ENCODE results near the gene CAMTA1.
"Not testable (repeated sequence)": the region's sequence is repeated elsewhere in the genome, so short reads cannot be mapped to it uniquely, and the experiment has no call there.

The CAMTA1 gene

DNA sequence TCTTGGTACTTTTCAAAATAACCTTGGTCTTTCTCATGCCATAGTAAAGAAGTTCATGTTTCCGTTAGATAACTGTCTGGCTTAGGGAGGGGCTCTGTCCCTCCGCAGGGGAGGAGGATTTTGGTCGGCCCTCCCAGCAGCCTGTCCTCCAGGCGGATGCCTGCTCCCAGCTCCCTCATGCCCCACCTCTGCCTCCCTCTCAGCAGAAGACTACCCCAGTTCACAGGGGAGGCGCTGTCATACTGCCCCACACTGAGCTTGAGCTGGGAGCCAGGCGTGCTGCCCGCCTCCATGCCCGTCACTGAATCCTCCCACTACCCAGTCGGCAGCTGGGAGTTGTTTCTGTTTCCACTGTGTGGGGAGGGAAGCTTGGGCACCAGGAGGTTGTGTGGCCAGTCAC, 127.3 kb downstream of the CAMTA1 start:
- DNase-seq, result no peak

DNA sequence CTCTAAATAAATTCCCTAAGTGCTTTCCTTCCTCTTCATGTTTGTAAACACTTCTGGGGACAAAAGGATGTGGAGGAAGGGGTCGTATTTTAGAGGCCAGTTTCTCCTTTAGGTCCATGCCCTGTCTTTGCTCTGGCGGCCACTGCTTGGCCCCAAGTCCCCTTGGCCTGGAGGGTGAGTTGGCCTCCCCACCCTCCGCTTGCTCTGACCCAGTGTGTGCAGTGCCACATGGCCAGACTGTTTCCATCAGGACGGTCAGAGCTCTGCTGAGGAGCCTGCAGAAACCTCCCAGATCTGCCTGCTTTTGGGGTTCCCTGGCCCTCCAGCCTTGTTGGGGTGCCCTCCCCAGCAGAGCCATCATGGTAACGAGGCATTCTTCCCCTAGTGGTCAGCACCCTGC, 127.8 kb downstream of the CAMTA1 start:
- no peak for DNase-seq

DNA sequence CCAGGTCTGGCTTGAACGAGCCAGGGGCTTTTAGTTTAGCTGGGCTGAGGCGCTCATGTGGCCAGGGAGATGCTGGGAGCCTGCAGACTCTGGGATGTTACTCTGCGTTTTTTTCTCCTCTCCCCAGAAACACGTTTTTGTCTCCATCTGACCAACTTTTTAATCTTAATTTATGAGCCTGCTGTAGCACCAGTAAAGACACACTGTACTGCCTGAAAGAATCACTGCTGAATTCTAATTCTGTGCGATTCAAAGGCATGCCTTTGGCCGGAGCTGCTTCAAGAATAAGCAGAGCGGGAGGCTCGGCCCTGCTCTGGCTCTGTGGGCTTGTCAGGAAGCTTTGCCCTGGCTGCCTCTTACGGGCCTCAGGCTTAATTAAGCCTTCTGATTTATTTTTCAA, 129.5 kb downstream of the CAMTA1 start:
- no peak for DNase-seq

DNA sequence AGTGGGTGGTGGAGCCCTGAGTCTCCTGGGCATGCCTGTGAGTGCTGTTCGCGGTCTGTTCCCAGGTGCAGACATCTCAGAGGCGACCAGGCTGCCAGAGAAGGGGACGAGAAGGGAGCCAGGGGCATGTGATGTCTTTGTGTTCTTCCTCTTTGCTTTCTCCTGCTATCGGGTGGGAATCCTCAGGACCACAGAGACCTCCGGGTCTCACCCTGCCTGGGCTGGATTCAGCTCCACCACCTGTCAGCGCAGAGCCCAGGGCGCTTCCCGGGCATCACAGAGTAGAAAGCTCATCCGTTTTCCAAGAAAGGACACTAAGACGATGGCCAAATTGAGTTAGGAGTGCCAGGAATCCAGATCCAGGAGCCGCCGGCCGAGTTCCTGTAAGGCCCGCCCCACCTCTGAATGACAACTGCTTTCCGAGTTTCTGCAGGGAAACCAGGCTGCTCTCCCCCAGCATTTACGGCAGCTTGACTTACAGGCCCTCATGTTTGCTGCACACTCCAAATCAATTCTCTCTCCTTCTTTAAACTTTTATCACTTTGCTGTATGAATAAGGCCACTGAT, 130.8 kb downstream of the CAMTA1 start:
- DNase-seq, result no peak

DNA sequence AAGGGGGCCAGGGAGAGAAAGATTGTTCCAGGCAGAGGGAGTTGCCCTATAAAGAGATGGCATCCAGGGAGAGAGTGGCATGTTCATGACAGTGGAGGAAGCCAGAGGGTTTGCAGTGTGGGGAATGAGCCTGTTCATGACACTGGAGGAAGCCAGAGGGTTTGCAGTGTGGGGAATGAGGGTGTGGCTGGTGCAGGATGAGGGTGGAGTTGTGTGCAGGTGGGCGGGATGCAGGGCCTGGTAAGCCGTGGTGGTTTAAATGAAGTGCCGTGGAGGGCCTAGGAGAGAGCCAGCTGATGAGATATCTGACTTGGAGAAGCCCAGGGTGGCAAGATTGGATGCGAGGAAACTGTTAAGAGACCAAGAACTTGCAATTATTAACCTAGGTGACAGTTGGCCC, 131.8 kb downstream of the CAMTA1 start:
- DNase-seq, result no peak

DNA sequence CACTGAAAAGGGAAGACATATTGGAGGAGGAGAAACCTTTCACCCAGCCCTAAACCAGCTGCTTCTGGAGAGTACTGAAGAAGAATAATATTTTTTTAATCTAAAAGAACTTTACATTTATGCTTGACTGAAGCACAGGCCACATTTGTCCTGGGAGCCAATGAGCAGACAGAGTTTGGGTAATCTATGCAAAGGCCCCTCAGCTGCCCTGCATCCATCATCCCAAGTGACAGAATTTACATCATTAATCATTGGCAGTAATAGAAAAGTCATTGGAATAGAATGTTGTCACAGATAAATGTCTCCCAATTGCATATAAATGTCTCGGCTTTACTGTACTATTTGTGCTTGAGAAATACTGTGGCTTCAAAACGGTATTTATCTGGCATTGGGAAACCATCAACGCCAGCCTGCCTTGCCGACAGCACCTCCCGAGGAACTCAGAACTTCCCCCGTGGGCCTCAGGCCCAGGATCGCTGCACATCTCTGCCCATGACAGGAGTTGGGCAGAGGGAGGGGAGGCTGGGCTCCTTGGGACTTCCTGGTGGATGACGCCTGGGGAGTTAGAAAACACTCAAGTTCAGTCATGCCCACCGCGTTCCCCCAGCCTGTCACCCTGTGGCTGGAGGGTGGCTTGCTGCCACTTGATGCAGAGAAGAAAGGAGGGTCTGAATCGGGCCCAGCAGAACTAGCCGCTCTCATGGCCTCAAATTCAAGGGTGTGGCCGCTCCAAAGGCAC, 133.1 kb downstream of the CAMTA1 start:
- DNase-seq, result no peak

DNA sequence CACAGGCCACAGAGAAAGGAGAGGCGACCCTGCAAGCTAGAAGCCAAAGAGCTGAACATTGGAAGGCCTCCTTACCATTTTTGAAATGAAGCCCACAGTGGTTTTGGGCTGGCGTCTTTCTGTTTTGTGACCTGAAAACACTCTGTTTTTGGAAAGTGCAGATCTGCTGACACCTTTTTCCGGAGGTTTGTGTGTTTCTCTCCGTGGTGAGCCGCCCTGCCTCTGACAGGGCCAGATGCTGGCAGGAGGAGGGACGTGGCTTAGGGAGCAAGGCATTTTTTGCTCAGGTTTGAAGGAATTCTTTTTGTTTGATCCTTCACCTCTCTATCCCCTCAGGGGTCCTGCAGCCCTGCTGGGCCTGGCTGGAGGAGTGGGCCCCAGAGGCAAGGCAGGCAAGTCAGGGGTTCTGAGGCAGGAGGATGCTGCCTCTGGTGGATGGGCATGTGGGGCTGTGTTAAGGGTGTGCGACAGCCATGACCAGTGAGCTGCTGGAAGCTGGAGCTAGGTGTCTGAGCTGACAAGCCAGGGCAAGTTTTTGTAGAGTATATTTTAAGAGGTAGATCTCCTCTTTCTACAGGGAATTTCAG, 133.8 kb downstream of the CAMTA1 start:
- DNase-seq, result no peak

DNA sequence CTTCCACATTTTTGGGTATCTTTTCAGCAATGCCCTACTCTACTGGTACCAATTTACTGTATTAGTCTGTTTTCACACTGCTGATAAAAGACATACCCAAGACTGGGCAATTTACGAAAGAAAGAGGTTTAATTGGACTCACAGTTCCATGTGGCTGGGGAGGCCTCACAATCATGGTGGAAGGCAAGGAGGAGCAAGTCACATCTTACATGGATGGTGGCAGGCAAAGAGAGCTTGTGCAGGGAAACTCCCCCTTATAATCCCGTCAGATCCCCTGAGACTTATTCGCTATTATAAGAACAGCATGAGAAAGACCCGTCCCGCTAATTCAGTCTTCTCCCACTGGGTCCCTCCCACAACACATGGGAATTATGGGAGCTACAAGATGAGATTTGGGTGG, 136.3 kb downstream of the CAMTA1 start:
- DNase-seq, result not testable (repeated sequence)

DNA sequence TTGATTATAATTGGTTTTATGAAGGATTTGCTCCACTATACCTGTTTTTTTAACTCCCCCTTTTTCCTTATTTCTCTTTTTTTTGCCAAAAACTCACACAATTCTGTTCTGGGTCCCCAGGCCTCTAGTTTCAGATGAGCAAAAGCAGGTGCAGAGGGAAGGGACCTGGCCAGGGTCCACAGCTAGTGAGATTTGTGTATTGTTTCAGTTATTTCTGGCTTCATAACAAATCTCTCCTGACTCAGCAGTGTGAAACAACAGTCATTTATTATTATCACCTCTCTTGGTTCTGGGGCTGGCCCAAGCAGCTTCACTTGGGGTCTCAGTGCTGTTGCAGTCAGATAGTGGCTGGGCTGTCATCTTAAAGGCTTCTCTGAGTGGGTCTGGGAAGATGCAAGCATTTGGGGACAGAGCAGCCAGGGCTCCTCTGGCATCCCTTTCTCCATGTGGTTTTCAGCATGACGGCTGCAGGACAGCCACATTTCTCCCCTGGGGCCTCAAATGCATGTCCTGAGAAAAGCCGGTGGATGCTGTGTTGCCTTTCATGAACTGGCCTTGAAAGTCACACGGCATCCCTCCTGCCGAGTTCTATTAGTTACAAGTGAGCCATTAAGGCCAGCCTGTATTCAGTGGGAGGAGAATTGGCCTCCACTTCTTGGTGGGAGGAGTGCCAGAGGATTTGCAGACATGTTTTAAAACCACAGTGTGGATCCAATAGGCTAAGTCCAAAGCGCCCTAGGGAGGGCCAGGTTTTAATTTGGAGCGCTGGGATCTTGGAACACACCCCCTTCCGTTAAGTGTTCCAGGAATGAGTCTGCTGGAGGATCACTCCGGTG, 137.1 kb downstream of the CAMTA1 start:
- DNase-seq, result no peak

DNA sequence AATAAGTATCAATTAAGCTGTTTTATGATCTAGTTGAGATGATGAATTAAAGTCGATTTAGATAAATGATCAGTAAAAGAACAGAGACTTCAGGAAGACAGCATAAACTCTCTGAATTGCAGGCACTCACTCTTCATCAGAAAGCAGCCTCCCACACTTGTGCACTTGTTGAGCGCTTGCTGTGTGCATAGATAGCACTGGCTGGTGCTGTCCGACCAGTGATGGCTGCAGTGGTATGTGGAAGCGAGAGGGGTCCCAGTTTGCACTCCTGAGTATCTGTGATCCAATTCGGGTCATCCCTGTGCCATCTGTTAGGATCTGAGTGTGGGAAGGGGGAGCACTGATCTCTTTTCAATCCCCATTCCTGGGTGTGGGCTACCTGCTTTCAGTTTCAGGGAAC, 137.8 kb downstream of the CAMTA1 start:
- no peak for DNase-seq

DNA sequence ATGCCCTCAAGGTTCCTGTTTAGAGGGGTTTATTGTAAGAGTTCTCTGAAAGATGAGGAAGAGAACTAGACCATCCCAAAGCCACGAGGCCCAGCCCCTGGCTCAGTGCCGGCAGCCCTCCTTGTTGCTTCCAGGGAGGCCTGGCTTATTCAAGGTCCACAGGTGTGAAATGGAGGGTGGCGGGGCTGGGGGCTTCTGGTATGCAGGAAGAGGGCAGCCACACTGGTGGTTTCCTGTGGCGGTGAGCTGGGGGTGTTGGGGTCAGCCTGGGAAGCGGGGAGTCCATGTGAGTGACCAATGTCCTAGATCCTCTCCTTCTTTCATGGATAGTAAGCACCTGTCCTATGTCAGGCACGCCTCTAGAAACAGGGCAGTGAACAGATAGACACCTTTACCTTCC, 138.2 kb downstream of the CAMTA1 start:
- DNase-seq, result no peak

DNA sequence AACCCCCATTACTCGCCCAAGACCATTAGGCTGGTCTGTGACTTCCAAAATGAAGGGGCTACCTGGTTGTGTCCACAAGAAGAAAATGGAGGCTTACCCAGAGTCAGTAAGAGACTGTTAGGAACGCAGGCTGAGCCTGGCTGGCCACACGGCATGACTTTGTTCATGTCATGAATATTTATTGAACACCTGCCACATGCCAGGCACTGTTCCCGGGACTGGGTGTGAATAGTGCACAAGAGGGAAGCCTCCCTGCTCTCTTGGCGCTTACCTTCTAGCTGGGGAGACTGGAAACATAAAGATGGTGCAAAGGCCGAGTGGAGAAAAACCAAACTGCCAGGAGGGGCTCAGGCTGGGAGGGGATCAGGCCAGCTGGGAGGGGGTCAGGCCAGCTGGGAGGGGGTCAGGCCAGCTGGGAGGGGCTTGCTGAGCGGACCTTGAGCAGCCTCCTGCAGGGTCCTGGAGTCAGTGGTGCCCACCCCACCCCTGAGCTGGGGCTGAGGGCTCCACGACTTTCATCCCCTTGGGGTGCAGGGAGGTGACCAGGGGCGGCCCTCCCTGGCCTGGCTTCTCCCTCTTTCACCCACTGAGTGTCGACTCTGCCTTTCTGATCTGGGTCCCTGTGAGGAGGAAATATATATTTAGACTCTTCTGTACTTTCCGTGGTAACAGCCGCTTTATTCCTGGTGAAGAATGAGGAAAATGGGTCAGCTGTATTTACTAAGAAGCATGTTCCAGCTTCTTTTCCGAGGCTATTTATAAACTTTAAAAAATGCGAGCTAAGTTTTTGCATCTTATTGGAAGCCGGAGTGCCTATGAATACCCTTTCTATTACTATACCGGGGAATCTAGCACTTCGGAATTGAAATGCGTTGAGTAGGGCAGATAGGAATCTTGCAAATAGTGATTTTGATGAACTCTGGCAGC, 139.0 kb downstream of the CAMTA1 start:
- no peak for DNase-seq

DNA sequence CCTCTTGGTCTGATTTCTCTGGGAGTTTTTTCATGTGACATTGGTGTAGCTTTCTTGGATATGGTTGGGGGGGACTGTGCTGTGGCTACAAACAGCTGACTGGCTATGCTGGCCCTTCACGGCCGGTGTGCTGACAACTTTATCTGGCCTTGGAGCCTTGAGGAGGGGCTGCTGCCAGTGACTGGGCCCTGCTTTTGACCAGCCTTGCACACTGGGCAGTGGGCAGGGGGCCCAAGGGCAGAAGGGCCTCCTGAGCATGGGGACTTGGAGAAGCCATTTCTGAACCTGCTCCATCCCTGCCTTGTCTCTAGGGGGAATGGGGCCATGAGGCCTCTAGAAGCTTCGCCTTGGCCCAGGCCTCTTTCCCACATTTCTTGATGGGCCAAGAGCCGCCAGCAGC, 139.6 kb downstream of the CAMTA1 start:
- DNase-seq, result no peak

DNA sequence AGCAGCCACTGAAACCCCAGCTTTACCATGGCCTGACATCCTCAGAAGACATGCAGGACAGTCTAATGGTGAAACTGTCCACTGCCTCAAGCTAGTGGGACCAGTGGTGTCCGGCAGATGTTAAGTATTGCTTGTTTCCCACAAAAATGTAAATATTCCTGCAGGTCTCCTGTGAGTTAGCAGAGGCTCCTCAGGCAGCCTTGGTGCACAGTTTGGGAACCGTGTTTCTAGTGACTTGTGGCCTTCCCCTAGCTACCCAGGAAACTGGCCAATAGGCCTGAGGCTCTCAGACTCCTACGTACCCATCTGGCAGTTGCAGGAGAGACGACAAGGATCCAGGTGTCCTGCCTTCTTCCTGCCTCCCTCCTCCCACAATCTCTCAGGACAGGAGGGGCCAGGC, 142.4 kb downstream of the CAMTA1 start:
- DNase-seq, result no peak

DNA sequence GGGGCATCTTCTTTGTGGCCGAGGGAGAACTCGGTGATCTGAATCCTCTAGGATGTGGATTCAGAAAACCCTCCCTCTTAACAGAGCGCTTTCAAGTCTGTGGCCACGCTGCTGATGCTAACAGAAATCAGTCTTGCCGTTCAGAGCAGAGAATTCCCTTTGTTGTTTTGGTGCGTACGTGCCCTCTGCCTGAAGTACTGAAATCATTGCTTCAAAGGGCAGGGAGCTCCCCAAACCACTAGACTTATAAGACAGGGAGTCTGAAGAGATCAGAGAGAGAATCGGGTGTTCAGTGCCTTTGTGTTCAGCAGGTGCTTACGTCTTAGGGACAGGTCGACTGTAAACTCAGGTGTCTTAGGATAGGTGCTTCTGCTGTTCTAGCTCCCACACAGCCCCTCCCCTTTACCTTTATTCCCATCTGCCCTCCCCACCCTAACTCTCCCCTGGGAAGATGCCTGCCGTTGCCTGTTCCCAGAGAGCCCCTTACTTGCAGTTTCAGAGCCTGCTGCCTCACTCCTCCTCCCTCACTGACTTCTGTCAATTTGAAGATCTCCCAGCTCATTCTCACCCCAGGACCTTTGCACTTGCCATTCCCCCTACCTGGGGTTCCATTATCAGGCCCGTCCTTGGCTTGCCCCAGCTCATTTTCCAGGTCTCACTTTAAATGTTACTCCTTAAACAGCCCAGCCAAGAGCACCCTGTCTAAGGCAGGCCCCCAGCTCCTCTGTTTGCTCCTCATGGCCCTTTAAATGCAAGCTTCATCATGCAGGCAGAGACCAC, 143.0 kb downstream of the CAMTA1 start:
- no peak for DNase-seq

DNA sequence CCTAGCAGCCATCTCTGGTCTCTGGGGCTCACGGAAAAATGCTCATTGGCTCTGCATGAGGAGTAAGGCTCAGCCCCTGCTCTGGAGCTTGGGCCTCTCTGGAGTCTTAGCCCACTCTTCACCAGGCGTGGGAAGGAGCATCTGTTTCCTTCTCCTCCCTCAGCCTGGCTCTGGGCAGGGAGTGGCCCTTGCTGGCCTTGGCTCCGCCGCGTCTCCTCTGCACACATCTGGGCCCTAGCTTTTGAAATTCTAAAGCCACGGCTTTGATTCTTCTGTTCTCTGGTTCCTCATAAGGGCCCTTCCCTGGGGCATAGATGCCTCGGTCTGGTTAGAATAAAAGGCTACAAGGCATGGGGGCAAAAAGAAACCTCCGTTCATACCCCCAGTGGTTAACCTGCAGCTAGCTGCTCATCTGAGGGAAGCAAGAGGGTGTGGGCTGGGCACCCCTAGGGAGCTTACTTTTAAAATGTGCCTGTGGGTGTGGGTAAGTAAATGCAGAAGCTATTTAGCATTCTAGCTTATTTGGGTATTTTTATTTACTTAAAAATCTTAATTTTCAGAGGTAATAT, 145.6 kb downstream of the CAMTA1 start:
- DNase-seq, result no peak

DNA sequence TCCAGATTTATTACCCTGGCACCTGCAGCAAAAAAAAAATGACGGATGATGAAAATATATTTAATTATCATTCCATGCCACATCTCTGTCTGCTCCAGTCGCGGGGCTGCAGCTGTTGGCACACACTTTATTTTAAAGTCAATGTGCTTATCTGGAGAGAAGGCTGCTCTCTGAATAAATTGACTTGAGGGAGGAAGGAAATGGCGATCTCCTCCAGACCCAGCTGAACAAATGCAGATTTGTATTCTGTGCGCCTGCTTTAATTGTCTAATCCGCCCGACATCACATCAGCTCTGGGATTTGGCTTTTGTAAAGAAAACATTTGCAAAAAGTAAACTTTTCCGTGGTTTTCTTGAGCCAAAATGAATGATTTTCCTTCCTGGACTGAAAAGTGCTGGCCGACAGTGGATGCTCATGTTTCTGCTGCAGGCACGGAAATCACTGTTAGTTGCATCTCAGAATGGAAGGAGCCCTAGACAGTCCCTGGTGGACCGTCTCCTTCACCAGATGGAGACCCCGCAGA, 150.2 kb downstream of the CAMTA1 start:
- no peak for DNase-seq

DNA sequence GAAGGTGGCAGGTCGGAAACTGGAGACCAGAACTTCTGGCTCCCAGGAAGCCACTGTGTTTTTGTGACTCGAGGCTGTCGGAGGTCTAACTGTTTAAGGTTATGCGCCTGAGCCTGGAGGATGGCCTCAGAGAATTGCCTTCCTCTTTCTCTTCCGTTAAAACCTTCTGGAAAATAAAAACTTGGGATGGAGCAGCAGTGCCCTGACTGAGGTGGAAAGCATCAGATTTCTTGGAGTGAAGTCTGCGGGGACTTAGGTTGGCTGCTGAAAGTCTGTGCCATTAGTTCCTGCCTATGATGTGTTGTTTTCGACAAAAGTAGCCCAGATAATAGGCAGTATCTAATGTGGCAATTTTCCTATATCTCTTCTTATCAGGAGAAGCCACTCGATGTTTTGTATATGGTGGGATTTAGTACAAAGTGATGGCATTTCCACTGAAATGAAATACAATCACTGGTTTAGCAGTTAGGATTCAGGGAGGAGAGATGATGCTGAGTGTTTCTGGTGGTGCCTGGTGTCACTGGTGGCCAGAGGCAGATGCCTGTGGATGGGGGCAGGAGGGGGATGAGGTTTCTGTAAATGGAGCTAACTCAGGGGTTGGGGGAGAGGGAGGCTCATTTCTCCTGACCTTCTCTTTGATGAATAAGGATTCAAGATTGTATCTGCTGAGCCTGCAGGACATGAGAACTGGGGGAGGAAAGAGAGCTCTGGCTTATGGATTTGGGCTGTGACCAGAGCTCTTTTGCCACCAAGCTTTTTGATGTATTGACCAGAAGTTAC, 150.8 kb downstream of the CAMTA1 start:
- DNase-seq, result no peak

DNA sequence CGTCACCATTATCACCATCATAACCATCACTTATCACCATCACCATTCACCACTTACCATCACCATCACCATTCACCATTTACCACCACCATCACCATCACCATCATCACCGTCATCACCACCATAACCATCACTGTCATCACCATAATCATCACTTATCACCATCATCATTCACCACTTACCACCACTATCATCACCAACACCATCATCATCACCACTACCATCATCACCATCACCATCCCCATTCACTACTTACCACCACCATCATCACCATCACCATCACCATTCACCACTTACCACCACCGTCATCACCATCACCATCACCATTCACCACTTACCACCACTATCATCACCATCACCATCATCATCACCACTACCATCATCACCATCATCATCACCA, 151.8 kb downstream of the CAMTA1 start:
- no peak for DNase-seq

DNA sequence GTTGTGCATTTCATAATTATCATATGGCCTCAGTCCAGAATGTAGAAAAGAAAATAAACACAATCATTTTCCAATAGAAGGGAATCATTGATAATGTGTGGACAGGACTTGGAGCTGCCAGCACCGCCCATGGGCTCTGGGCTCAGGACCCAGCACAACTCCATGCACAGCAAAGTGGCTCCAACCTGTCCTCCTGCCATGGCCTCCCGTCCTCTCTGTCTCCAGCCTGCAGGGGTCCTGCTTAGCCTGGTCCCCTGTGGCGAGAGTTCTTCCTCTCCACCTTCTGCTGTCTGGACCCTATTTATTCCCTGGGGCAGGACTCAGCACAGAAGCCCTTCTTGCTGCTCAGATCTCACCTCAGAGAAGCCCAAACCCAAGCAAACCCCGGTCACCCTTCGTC, 154.1 kb downstream of the CAMTA1 start:
- DNase-seq, result no peak

Data from SHP77 treated with DMSO at 0.1 percent for 48 hours (cell line).